ENCODE measurements around the gene NCAM2.

NCAM2 gene

GRCh38 chr21:21097466-21097865, 99.3 kb downstream of the NCAM2 start:
- TF ChIP-seq CTCF (IDR thresholded peaks at IDR 0.05; ENCODE audit: low read depth, low read length) = no peak
- DNase-seq (ENCODE audit: extremely low read depth, low read depth) = no peak

DNA sequence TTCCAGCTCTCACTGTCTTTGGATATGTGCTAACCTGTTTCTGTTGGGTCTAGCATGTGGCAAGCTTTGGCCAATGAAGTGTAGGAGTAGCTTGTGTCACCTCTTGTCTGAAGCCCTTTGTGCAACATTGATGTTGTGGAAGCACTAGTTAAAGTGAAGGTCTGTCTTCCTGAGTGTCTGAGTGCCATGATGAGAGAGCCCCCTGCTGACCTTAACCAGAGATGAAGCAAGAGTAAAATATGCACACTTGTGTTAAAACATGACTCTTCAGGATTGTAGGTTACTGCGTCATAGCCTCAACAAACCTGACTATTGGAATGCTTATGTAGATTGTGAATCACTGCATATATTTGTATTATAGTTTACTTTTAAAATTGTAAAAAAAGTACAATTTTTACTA, 103.7 kb downstream of the NCAM2 start:
- no peak for DNase-seq (ENCODE audit: extremely low read depth, low read depth)

GRCh38 chr21:21102896-21103295, 104.7 kb downstream of the NCAM2 start:
- no peak for TF ChIP-seq CTCF (IDR thresholded peaks at IDR 0.05; ENCODE audit: low read depth, low read length)

More for the DNA sequence above, 103.7 kb downstream of the NCAM2 start:
- peak; percentile 9 for TF ChIP-seq CTCF (IDR thresholded peaks at IDR 0.05; ENCODE audit: low read depth, low read length)

DNA sequence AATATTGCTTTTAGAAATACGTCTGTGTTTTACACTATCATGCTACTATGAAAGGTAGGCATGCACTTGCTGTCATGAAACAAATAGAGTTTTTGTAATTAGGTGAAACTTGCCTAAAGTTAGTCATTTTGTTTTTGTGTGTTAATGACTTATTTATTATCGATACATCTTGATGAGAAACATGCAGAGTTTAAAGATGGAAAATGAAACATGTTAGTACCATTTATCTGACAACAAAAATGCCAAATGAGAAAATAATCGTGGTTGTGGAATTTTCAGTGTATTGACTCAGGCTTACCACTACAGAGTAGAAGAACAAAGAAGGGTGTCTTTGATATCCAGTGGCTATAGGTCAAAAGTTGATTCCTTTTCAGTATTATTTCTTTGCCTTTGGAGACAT, 105.5 kb downstream of the NCAM2 start:
- no peak for TF ChIP-seq CTCF (IDR thresholded peaks at IDR 0.05; ENCODE audit: low read depth, low read length)
- DNase-seq (ENCODE audit: extremely low read depth, low read depth) = no peak

More at GRCh38 chr21:21102896-21103295, 104.7 kb downstream of the NCAM2 start:
- no peak for DNase-seq (ENCODE audit: extremely low read depth, low read depth)

GRCh38 chr21:21109736-21110135, 111.5 kb downstream of the NCAM2 start:
- DNase-seq (ENCODE audit: extremely low read depth, low read depth) = no peak
- TF ChIP-seq CTCF (IDR thresholded peaks at IDR 0.05; ENCODE audit: low read depth, low read length) = no peak

GRCh38 chr21:21111309-21111920, 113.2 kb downstream of the NCAM2 start:
- TF ChIP-seq CTCF (IDR thresholded peaks at IDR 0.05; ENCODE audit: low read depth, low read length) = no peak
- no peak for DNase-seq (ENCODE audit: extremely low read depth, low read depth)

- TF ChIP-seq CTCF (IDR thresholded peaks at IDR 0.05; ENCODE audit: low read depth, low read length) = no peak
- no peak for DNase-seq (ENCODE audit: extremely low read depth, low read depth)
Measured at GRCh38 chr21:21114461-21114860, 116.3 kb downstream of the NCAM2 start.

Measured in AG09319 (cell line).